Effector CD4-positive, alpha-beta T cell (primary cell): ENCODE measurements around the gene PUM1.
"Not testable (repeated sequence)": the region's sequence is repeated elsewhere in the genome, so short reads cannot be mapped to it uniquely, and the experiment has no call there.

Experiments
- DNase-seq: peaks from one replicate; pipeline ENCODE4 v3.0.0-alpha.2; 2020
- total RNA-seq: gene quantifications from one replicate; lab custom pipeline; 2026; lab: John Stamatoyannopoulos, UW

PUM1 gene
- 387 reads per million, percentile 97 among the genes with 10 or more reads in this experiment for total RNA-seq

GRCh38 chr1:31065310-31066217 is at the start of gene PUM1:
TSS of gene PUM1 (minus strand) at chr1:31065717. CDS start at chr1:31059566, 6,151 bp downstream.
- DNase-seq: peak; percentile 99

DNA sequence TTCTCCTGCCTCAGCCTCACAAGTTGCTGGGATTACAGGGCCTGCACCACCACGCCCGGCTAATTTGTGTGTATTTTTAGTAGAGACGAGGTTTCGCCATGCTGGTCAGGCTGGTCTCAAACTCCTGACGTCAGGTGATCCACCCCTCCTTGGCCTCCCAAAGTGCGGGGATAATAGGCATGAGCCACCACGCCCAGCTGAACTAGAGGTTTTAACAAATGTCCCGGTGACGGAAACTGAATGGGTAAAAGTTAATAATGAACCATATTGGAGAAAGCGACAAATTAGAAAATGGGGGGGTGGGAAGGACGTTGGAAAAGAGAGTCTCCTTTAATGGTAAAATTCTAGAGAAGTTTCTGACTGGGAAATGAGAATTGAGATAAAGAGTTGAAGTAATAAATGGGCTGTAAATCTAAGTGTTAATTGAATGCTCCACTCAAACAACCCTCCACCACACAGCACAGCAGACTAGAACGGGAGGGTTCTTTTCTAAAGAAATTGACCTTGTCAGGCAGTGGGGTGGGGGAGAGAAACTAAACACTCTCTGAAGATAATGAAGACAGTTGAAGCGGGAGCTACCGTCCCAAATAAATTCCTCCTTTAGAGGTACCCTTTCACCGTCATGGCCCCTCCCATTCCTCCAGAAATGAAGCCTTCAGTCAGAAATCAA is 46.9 kb upstream of the PUM1 start:
- no peak for DNase-seq

- no peak for DNase-seq
These were observed 45.9 kb upstream of the PUM1 start for GRCh38 chr1:31111290-31111951.

GRCh38 chr1:31110846-31111245 is 45.3 kb upstream of the PUM1 start:
- no peak for DNase-seq

- DNase-seq: no peak
These were observed 43.3 kb upstream of the PUM1 start for GRCh38 chr1:31108861-31109260.

DNA sequence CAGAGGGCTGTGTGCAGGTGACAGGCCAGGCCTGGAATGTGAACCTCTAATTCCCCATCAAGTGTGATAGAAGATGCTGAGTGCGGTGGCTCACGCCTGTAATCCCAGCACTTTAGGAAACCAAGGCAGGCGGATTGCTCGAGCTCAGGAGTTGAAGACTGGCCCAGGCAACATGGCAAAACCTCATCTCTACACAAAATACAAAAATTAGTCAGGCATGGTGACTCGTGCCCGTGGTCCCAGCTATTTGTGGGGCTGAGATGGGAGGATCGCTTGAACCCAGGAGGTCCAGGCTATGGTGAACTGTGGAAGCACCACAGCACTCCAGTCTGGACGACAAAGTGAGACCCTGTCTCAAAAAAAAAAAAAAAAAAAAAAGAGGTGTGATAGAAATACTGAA is 40.1 kb upstream of the PUM1 start:
- no peak for DNase-seq

GRCh38 chr1:31102501-31102950 is 37.0 kb upstream of the PUM1 start:
- no peak for DNase-seq

- DNase-seq: no peak
These were observed 35.6 kb upstream of the PUM1 start for GRCh38 chr1:31101147-31101502.

GRCh38 chr1:31099293-31100032 is 33.9 kb upstream of the PUM1 start:
- DNase-seq: no peak

DNA sequence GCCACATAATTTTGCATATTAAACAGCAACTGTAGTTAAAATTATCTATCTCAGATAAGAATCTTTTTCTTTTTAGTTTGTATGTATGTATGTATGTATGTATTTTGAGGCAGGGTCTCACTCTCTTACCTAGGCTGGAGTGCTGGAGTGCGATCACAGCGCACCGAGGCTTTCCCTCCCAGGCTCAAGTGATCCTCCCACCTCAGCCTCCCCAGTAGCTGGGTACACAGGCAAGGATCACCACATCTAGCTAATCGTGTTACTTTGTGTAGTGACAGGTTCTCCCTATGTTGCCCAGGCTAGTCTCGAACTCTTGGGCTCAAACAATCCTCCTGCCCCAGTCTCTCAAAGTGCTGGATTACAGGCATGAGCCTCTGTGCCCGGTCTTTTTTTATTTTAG is 30.5 kb upstream of the PUM1 start:
- no peak for DNase-seq

GRCh38 chr1:31095298-31095981 is 29.9 kb upstream of the PUM1 start:
- DNase-seq: no peak

DNA sequence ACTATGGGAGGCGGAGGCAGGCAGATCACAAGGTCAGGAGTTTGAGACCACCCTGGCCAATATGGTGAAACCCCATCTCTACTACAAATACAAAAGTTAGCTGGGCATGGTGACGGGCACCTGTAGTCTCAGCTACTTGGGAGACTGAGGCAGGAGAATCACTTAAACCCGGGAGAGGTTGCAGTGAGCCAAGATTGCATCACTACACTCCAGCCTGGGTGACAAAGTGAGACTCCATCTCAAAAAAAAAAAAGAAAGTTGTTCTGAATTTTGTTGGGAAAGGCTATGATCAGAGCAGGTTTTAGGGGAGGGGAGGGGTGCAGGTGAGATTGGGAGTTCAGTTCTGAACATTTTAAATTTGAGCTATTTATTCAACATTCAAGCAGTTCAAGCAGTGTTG is 22.6 kb upstream of the PUM1 start:
- DNase-seq: not testable (repeated sequence)

GRCh38 chr1:31084782-31085569 is 19.5 kb upstream of the PUM1 start:
- no peak for DNase-seq

- DNase-seq: no peak
These were observed 16.9 kb upstream of the PUM1 start for GRCh38 chr1:31082385-31082784.

DNA sequence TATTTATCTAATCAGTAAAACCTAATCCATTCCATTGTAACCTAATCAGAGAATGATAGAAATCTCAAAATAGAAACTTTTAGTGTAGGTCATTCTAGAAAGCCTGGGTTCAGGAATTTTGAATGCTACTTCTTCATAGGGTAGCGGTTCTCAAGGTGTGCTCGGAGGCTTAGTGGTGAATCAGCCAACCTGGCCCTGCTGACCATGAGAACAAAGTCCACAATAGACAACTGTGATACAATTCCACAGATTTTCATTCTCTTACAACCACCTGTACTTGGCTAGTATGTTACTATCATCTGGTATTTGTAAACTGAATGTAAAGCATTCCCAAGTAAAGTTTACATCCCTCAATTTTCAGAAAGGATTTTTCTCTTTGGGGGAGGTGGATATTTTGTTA is 7.5 kb upstream of the PUM1 start:
- no peak for DNase-seq

GRCh38 chr1:31072304-31072746 is 6.8 kb upstream of the PUM1 start:
- no peak for DNase-seq

DNA sequence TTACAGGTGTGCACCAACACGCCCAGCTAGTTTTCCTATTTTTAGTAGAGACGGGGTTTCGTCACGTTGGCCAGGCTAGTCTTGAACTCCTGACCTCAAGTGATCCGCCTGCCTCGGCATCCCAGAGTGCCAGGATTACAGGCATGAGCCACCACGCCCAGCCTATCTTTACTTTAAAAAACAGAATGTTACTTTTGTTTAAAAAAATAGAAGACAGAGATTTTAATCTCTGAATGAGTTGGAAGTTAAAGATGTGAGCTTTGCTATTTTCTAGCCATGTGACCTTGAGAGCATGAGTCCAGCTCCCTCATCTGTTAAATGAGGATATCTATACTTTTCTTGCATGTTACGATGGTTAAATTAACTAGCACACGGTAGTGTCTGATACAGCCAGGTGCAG is 3.9 kb upstream of the PUM1 start:
- no peak for DNase-seq

- no peak for DNase-seq
These were observed 703 bp downstream of the PUM1 start for GRCh38 chr1:31064718-31065309.

- DNase-seq: no peak
These were observed 1.3 kb downstream of the PUM1 start for GRCh38 chr1:31064111-31064717.

DNA sequence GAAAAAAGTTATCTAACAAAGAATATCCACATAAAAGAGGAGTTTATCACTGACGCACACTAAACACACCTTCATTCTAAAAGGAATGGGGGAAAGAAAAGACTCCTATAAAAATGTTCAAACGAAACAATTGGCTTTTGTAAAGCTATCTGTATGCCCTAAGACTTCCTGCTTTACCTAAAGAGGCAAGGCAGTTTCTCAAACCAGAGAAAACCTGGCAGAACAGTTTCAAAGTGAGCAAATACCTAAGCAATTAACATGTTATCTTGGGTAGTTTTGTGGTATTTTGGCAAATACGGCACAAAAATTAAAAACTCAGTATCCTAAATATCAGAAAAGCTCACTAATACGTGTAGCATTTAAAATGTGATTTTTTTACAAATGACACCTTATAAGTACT is 1.9 kb downstream of the PUM1 start:
- no peak for DNase-seq
